Germinal center (tissue), 1 donor: ENCODE measurements around the gene ZNF777.
A peak's percentile ranks its signal among the peaks of the same experiment; 100 is the strongest.
"Not testable (repeated sequence)": the region's sequence is repeated elsewhere in the genome, so short reads cannot be mapped to it uniquely, and the experiment has no call there.

Experiments used
- DNase-seq: peaks from one replicate; pipeline ENCODE4 v3.0.0; 2012; ENCODE audit warnings: mixed read lengths, low spot score

ZNF777 gene

DNA sequence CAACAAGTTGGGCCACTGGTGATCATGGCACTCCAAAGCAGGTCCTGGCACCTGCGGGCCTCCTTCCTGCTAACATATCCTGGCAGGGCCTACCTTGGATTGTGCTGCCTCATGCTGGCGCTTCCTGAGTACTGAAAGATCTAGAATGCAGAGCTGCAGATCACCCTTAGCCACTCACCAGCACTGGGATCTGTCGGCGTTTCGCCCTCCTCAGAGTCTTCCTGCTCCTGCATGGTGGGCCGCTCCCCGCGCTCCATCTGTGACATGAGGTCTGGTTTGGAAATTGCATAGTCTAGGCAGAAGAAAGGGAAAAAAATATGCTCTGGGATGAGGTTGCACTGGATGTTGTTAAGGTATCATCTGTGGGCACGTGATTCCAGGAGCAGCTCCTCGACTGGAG lies 10.0 kb downstream of the ZNF777 start:
- DNase-seq, result no peak

DNA sequence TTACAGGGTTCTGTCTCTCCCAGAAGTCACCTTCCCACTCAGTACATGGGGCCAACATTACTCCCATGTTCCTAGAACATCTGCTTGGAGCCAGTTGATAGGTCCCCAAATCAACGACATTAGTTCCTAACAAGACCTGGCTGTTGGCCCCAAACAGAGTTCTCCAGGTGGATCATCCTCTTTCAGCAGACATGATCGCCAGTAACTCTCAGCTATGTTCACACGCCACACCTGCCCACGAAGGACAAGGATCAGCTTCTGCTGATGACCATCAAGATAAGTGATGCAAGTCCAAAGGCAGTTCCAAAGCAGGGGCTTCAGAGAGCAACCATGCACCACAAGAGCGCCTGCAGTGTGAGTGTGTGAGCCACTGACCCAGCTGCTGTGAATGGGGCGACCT lies 11.0 kb downstream of the ZNF777 start:
- DNase-seq, result no peak

DNA sequence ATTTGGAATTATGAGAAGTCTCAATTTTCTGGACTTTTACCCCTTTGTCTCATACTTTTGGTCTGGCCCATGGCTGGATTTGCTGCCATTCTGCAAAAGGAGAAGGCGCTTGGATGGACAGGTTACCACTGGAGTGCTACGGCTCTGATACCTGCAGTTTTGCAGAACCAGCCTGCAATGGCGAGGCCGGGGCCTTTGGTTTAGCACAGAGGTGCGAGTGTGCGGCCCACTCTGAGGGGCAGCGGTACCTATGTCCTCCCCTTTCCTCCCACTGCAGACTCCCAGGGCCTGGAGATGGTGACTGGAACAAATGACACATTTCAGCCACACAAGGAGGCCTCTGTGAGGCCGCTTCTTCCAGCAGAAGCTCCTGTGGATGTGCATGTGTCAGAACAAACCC lies 11.9 kb downstream of the ZNF777 start:
- DNase-seq, result no peak

DNA sequence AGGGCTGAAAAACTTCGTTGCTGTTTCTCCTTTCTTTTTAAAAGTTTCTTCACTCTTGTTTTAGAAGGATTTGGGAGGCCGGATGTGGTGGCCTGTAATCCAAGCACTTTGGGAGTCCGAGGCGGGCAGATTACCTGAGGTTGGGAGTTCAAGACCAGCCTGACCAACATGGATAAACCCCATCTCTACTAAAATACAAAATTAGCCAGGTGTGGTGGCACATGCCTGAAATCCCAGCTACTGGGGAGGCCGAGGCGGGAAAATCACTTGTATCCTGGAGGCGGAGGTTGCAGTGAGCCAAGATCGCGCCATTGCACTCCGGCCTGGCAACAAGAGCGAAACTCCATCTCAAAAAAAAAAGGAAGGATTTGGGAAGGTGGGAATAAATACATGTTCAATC lies 14.8 kb downstream of the ZNF777 start:
- DNase-seq, result not testable (repeated sequence)

DNA sequence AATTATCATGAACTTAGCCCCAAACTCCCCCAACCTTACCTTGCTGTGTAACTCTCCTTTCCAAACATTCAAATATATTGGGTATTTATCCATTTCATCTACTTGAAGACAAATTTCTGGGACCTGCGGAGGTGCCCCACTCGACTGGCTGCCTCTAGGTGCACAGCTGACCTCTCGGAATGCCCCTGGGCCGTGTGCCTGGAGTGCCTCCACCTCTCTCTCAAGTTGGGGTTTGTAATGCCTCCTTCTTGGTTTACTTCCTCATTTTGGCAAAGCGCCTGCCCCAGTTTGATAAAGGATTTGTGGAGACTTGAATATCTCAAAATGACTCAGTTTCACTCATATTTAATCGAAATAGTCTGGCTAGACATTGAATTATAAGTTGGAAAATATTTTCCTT lies 16.6 kb downstream of the ZNF777 start:
- no peak for DNase-seq

DNA sequence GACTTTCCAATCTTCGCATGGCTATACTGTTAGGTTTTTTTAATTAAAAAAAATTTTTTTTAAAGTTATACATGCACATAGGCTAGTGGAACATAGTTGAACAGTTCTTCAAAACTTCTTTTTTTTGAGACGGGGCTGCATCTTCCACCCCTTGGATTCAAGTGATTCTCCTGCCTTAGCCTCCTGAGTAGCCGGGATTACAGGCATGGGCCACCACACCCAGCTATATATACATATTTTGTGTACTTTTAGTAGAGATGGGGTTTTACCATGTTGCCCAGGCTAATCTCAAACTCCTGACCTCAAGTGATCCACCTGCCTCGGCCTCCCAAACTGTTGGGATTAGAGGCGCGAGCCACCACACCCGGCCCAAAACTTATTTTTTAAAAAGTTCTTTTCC lies 17.3 kb downstream of the ZNF777 start:
- no peak for DNase-seq

DNA sequence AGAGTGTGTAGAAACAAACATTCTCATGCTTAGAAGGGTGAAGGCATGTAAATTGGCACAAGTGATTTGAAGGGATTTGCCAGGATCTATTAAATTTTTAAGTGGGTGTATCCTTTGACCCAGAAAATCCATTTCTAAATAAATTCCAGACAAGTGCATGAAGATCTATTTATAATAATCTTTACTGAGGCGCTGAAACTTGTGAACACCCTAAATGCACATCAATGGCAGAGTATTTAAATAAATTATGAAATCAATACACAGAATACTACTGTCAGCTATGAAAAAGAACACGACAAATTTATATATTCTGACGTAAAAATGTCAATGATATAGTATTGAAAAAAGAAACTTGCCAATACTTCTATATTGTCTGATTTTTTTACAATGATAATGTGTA lies 17.9 kb downstream of the ZNF777 start:
- DNase-seq, result no peak

DNA sequence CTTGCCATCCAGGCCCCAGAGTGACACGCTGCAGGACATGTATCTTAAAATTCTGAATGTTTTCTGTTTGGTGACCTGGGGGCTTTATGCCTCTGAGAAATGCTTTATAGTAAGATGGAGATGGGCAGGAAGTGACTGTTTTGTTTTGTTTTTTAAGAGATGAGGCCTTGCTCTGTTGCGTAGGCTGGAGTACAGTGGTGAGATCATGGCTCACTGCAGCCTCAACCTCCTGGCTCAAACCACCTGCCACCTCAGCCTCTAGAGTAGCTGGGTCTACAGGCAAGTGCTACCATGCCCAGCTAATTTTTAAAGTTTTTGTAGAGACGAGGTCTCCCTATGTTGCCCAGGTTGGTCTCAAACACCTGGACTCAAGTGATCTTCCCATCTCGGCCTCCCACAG lies 20.6 kb downstream of the ZNF777 start:
- no peak for DNase-seq

DNA sequence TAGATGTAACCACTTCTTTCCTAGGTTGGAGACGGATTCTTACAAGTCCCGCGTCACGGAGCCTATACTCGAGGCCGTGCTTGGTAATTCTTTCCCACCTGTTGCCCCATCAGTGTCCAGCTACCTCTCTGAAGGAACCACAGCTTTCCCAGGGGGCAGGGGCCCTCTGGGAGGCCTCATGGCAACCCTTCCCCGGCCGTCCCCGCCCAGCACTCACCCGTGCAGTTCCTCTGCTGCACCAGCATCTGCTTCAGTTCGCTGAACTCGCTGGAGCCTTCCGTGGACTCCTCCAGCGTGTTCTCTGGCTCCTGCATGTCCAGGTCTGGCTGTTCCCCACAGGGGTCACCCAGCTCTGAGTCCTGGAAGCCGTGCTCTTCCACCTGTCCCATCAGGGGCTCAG lies 24.5 kb downstream of the ZNF777 start:
- DNase-seq, result no peak

DNA sequence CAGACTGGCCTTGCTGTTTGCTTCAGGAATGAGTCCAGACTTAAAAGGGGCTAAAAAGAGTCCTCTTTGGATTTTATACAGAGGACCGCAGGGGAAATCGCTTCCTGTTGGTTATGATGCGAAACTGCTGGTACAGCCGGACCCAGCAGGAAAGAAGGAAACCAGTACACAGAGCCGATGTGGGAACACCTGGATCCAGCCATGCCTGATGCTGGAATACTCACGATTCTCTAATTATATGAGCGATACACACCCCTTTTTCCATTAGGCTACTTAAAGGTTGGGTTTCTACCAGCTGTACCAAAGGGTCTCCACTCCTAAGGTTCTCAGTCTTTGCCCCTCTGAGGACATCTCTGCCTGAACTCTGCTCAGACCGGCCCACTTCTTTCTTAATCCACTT lies 27.7 kb downstream of the ZNF777 start:
- DNase-seq, result no peak

DNA sequence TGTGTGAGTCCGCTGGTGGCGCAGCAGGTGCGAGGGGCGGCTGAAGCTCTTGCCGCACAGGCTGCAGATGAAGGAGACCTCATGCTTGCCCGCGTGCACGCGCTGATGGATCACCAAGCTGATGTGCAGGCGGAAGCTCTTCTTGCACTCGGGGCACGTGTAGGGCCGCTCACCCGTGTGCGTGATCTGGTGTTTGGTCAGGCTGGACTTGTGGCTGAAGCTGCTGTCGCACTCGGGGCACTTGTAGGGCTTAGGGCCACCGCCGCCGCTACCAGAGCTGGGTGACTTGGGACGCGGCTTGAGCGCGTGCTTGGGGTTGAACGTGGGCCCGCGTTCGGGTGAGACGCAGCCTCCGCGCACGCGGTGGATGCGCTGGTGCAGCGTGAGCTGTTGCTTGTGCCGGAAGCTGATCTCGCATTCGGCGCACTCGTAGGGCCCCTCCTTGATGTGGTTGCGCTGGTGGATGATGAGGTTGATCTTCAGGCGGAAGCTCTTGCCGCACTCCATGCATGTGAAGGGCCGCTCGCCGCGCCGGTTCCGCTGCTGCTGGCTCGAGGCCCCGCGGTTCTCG lies 28.7 kb downstream of the ZNF777 start:
- DNase-seq, result no peak

DNA sequence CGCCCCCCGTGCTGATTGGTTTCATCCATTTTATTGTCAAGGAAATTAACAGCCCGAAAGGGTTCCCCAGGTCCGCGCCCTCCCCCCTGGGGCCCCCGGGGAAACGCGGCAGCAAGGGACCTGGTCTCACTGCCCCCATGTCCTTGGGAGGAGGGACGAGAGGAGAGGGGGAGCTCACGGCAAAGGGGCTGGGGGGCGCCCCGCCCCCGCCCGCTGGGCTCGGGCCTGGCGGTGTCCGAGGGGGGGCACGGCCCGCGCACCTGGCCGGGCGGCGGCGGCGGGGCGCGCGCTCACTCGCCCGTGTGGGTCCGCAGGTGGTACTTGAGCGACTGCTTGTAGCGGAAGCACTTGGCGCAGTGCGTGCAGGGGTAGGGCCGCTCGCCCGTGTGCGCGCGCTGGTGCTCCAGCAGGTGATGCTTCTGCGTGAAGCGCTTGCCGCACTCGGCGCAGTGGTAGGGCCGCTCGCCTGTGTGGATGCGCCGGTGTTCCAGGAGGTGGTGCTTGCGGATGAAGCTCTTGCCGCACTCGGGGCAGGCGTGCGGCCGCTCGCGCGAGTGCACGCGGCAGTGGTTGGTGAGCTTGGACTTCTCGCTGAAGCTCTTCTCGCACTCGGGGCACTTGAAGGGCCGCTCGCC lies 29.3 kb downstream of the ZNF777 start:
- DNase-seq, result no peak

DNA sequence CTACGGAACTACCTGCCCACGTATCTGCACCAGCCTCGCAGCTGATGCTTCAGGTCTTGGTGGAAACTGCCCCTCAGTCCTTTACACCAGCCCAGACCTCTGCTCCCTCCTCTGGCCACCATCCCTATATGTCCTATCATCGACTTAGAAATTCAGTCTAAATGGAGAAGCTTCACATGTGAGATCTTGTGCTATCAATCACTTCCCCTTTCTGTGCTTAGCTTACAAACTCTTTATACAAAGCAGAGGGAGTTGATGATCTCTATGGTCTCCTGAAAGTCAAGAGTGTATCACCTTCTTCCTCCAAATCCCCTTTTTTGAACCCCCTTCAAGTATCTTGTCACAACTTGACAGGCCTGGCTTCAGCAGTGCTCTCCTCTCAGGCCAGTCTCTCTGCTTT lies 30.7 kb downstream of the ZNF777 start:
- DNase-seq, result no peak

DNA sequence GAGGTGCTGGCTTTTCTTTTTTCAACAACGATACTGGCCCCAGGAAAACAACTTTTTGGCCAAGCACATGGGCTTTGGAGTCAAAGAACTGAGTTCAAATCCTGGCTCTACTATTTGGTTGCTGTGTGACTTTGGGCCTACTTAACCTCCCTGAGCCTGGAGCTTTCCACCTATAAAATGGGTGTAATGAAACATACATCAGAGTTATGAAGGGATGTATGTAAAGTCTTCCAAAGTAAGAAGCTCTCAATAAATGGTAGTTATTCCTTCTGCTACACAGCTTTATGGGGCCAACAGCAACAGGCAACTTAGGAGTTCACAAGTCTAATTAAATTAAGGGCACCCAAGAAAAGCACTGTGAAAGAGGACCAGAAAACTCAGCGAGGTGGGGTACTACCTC lies 33.0 kb downstream of the ZNF777 start:
- no peak for DNase-seq

DNA sequence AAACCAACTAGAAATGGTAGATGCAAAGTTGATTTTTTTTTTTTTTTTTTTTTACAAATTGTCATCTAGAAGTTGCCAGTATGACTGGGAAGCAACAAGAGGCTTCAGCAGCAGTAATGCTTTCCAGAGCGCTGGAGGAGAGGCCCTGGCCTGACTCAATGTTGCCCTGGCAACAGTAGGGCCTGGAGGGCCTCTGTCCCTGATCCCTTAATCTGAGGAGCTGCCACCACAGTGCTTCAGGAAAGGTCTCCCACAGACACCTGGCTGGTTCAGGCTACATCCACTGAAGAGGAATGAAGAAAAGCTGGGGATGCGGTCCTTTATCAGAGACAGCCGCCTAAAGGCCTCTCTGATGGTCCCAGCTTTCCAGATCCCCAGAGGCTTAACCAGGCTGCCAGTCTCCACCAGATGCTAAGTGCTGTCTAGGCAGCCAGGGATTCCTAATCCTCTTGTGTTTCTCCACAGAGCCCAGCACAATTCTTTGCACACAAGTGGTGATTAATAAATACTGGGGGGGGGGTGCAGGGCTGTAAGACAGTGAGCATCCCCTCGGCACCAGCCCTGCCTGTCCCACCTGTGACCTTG lies 33.7 kb downstream of the ZNF777 start:
- no peak for DNase-seq

DNA sequence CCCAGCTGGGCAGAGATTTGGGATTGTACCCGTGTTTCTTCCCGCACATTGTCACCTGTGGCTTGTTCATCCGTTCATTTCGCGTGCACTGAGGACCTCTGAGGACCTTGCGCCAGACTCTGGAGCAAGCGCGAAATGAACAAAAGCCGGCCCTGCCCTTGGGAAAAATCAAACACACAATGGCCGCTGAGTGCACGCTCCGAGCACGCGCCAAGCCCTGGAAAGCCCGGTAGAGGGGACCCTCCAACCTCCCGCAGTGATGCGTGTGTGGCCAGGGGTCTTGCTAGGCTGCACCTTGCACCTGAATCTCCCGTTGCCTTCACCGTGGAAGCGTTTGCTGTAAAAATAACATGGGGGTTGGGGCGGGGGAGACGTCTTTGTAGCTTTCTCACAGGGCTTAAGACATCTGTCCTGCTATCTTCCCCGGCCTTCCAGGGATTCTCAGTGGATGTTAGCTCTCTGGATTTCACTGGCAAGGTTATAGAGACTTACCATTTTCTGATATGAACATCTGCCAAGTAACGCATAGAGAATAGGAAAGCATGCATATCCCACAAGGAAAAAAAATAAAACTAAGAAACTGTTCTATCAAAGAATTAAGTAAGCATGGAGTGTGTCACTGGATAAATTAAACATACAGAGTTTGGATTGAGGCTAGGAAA lies 37.3 kb downstream of the ZNF777 start:
- no peak for DNase-seq

DNA sequence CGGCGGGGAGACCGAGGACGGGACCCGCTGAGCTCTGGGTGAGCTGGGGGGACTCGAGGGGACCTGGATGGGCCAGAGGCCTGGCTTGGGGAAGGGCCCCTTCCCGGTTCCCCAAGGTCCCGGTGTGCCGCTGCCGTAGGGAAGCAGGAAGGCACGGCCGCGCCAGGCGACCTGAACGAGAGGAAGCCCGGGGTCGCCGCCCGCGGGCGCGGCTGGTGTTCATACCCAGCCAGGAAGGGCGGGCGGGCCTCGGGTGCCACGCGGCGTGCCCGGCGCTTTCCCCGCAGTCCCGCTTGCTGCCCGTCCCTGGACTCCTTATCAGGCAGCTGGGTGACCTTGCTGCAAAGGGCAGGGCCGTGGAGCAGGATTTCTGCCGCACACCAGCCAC lies 38.0 kb downstream of the ZNF777 start:
- DNase-seq, result peak; percentile 39

DNA sequence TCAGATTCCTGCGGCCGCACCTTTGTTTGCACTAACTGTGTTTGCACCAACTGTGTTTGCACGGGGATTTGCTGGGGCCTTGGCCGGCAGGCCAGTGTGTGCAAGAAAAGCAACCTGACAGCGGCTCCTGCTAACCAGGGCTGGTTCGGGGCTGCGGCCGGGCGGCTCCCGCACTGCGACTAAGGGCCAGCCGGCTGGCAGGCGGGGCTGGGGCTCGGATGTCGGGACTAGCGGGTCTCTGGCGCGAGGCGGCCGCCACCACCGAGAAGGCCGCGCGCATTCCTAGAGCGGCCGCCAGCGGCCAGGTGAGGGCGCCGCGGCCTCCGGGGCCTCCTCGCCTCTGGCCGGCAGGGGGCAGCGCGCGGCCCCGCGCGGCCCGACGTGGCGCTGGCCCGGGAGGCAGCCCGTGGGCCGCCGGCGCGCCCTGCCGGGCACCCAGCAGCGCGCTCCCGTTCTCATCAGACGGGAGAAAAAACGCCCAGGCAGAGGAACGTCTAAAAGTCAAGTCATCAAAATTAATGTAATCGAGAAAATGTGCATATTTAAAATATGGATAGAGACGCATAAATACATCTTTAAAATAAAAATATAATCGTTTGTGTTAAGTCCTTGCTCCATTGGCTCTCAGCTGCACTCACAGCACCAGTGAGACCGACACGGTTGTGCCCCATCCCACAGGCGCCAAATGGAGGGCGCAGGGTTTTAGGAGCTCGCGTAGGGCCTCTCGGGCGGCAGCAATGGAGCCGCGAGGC lies 38.5 kb downstream of the ZNF777 start:
- peak; percentile 93 for DNase-seq

DNA sequence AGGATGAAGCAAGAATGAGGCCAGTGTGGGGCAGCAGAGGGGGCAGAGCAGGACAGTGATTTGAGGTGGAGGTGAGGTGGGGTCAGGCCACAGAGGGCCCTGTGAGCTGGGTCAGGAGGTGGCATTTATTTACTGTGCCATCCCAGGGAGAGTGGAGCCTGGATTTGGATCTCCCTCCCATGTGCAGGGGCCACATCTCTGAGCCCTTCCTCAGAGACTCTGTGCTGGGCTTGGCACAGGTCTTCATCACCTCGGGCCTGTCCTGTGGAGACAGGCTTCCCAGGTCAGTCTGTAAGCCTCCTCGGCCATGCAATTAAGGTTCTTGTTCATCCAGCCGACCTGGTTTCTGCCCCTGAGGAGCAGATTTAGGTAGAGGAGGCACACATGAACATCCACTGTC lies 40.9 kb downstream of the ZNF777 start:
- no peak for DNase-seq

DNA sequence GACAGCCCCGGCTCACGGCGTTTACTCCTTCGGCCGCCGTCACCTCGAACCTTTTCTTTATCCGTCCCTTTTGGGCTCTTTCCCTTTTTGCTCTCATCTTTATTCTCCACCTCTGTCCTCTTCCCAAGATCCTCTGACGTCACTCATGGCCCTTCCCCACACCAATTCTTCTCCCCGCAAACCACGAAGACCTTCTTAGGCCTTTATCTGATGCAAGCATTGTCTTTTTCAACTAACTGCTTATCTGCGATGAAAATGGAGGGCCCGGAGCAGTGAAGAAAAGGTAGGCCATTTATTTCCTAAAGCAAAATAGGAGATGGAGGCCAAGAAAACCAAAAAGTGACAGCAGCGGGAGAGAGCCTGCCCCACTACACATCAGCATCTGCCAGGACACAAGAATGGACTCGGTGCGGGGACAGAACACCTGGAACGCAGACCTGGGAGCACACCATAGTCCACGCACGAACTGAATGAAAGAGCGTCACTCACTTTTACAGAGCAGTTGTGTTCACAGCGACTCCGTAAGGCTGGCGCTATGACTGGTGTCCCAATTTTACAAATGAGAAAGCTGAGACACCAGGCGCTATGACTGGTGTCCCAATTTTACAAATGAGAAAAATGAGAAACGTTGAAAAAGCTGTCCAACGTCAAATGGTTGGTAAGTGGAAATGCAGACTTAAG lies 45.3 kb downstream of the ZNF777 start:
- no peak for DNase-seq

DNA sequence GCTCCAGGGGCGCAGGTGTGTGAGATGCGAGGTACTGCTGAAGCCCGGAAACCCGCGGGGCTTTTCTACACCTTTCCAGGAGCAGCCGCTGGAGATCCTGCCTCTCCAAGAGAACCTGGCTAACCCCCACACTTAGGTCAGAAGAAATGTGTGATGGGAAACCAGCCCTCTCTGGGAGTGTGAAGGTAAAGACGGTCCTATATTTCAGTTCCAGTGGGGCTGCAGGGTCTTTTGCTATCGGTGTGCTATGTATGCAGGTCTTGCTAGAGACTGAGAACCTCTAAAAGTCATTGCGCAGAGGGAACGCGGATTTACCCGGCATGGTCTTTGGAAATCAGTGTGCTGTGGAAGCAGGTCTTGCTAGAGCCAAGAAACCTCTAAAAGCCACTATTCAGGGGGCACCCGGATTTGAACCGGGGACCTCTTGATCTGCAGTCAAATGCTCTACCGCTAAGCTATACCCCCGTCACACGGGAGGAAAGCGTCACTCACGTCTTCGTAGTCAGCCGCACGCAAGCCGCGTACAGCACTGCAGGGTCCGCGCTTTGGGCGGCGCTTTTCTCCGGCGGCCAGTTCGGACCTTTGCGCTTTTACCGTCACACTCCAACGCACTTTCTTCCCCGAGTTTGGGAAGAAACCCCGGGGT lies 46.0 kb downstream of the ZNF777 start:
- DNase-seq, result peak; percentile 16

DNA sequence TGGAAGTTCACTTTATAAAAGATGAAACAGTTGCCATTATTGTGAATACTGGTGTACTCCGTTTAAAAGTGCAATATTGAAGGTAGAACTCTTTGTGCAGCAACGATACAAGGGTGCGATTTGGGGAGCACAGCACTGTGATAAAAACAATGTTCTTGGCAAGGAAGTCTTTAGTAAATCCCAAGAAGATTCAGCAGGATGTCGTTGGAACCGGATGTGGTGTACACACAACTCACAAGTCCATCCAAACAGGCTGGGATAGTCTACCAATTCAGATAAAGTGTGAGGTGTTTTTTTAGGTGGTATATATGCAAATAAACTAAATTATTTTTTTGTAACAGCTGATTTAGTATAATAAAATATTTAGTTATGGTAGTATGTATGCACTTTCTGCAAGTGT lies 46.7 kb downstream of the ZNF777 start:
- DNase-seq, result no peak
